Muscle of back (tissue), 11 donors: ENCODE measurements around the gene PTPA. TPM values are rescaled to one million over a fixed set of nuclear protein-coding genes. Genes with fewer than 3 reads are reported as not detected.
"Not testable (repeated sequence)": the region's sequence is repeated elsewhere in the genome, so short reads cannot be mapped to it uniquely, and the experiment has no call there.

Source experiments
- DNase-seq, 3 donors: peaks; one replicate each; pipeline versions ENCODE4 v3.0.0 to v3.0.0-alpha.2; 2013
- polyA plus RNA-seq, 10 donors: library from polyadenylated mRNA; unstranded; fragments of 120-200 nt; gene quantifications; one replicate each; pipeline ENCODE4 v1.2.1, GENCODE V29; 2013; ENCODE audit not compliant: insufficient read length in 10 of 10

The PTPA gene
- polyA plus RNA-seq, 10 donors, result 104 to 129 (median 112) TPM

GRCh38 chr9:129150672-129151211, 39.5 kb downstream of the PTPA start:
- DNase-seq, result no peak

- no peak for DNase-seq
Measured at GRCh38 chr9:129151469-129151868, 40.3 kb downstream of the PTPA start.

- no peak for DNase-seq
Measured at GRCh38 chr9:129154866-129155477, 43.8 kb downstream of the PTPA start.

- DNase-seq, result no peak
Measured at GRCh38 chr9:129156163-129156562, 44.9 kb downstream of the PTPA start.

GRCh38 chr9:129160712-129161533, 49.7 kb downstream of the PTPA start:
- no peak for DNase-seq

GRCh38 chr9:129161534-129161837, 50.3 kb downstream of the PTPA start:
- no peak for DNase-seq

GRCh38 chr9:129162497-129163197, 51.4 kb downstream of the PTPA start:
- DNase-seq, result no peak

GRCh38 chr9:129163198-129163670, 52.0 kb downstream of the PTPA start:
- DNase-seq, result not testable (repeated sequence)

GRCh38 chr9:129163753-129164152, 52.5 kb downstream of the PTPA start:
- DNase-seq, result no peak

GRCh38 chr9:129164246-129164930, 53.2 kb downstream of the PTPA start:
- peak; percentile 79 to 96 (median 92) for DNase-seq

GRCh38 chr9:129165198-129165597, 54.0 kb downstream of the PTPA start:
- no peak for DNase-seq

GRCh38 chr9:129166623-129167557, 55.7 kb downstream of the PTPA start:
- DNase-seq, result peak in 2 of 3 donors; percentile 59 to 72

- DNase-seq, result no peak
Measured at GRCh38 chr9:129170229-129170628, 59.0 kb downstream of the PTPA start.

GRCh38 chr9:129171993-129172751, 61.0 kb downstream of the PTPA start:
- no peak for DNase-seq

- DNase-seq, result peak in 1 of 3 donors; percentile 64
Measured at GRCh38 chr9:129172816-129173215, 61.6 kb downstream of the PTPA start.

- DNase-seq, result peak in 1 of 3 donors; percentile 46
Measured at GRCh38 chr9:129173296-129174101, 62.3 kb downstream of the PTPA start.

GRCh38 chr9:129174102-129174723, 63.0 kb downstream of the PTPA start:
- DNase-seq, result peak; percentile 92 to 96 (median 94)
